IMR-90 (cell line): ENCODE results near the gene JAKMIP3. TPM values are rescaled to one million over a fixed set of nuclear protein-coding genes. Genes with fewer than 3 reads are reported as not detected.

Experiments used
- ATAC-seq: fragments of 200-7000 bp; cut with Tn5 transposase; 2 replicates; pipeline ENCODE4 v1.9.1; 2020; ENCODE audit warnings: low read depth, mild to moderate bottlenecking, moderate library complexity
- BruUV-seq: library from RNA; stranded (reverse); fragments of 400-500 nt; replicated peaks from 2 replicates; lab custom pipeline; 2021; lab: Mats Ljungman, UMichigan
- CTCF ChIA-PET: fragments of 300-600 bp; formaldehyde crosslinking; extraction: SDS; loops from one replicate; lab custom pipeline; 2021; ENCODE audit warnings: antibody characterized with exemption; lab: Yijun Ruan, JAX
- POLR2A ChIA-PET: fragments of 300-600 bp; sonication (Branson Sonifier 250); formaldehyde crosslinking; loops from one replicate; lab custom pipeline; 2022; ENCODE audit warnings: antibody characterized with exemption; ENCODE audit not compliant: unreplicated experiment; lab: Charles Lee
- DNase-seq: peaks from one replicate; pipeline ENCODE4 v3.0.0; 2013
- H2AFZ ChIP-seq: replicated peaks from 2 replicates; pipeline ENCODE3; 2013; ENCODE audit warnings: low read length, mild to moderate bottlenecking; ENCODE audit not compliant: poor library complexity
- H2AK5ac ChIP-seq: 2 replicates; pipeline ENCODE4 v1.6.1; 2013; ENCODE audit warnings: low read depth, low read length, inconsistent platforms
- H2AK9ac ChIP-seq: replicated peaks from 2 replicates; pipeline ENCODE3; 2013; ENCODE audit warnings: mild to moderate bottlenecking, low read depth, low read length, moderate library complexity; ENCODE audit not compliant: poor library complexity
- H2BK120ac ChIP-seq: 2 replicates; pipeline ENCODE4 v1.6.1; 2013; ENCODE audit warnings: low read depth, low read length, inconsistent platforms
- H2BK15ac ChIP-seq: 3 replicates; pipeline ENCODE4 v1.6.1; 2013; ENCODE audit warnings: low read depth, low read length, inconsistent platforms
- H2BK20ac ChIP-seq: 2 replicates; pipeline ENCODE4 v1.6.1; 2013; ENCODE audit warnings: low read depth, mild to moderate bottlenecking, inconsistent platforms, low read length, moderate library complexity
- H2BK5ac ChIP-seq: 2 replicates; pipeline ENCODE4 v1.6.1; 2013; ENCODE audit warnings: mild to moderate bottlenecking, low read depth, low read length, inconsistent platforms; ENCODE audit not compliant: poor library complexity, severe bottlenecking
- H3K14ac ChIP-seq: replicated peaks from 2 replicates; pipeline ENCODE4 v1.6.1; 2013; ENCODE audit warnings: low read depth, low read length, inconsistent platforms
- H3K18ac ChIP-seq: 2 replicates; pipeline ENCODE4 v1.6.1; 2013; ENCODE audit warnings: low read depth, low read length, control low read depth
- H3K23ac ChIP-seq: 2 replicates; pipeline ENCODE4 v1.6.1; 2013; ENCODE audit warnings: low read depth, low read length, inconsistent platforms
- H3K27ac ChIP-seq: 2 replicates; pipeline ENCODE4 v1.5.1; 2013; ENCODE audit warnings: mild to moderate bottlenecking, control low read depth, low read length; ENCODE audit not compliant: insufficient read depth
- H3K27me3 ChIP-seq: 2 replicates; pipeline ENCODE4 v1.6.1; 2013; ENCODE audit warnings: low read length; ENCODE audit not compliant: control insufficient read depth, insufficient read depth
- H3K36me3 ChIP-seq: 2 replicates; pipeline ENCODE4 v1.6.1; 2013; ENCODE audit warnings: low read length, mixed read lengths; ENCODE audit not compliant: control insufficient read depth, insufficient read depth
- H3K4ac ChIP-seq: 2 replicates; pipeline ENCODE4 v1.6.1; 2013; ENCODE audit warnings: low read depth, low read length, inconsistent platforms
- H3K4me1 ChIP-seq: 2 replicates; pipeline ENCODE4 v1.6.1; 2013; ENCODE audit warnings: low read length, mixed read lengths; ENCODE audit not compliant: control insufficient read depth, insufficient read depth
- H3K4me2 ChIP-seq: 2 replicates; pipeline ENCODE4 v1.6.1; 2013; ENCODE audit warnings: low read depth, mild to moderate bottlenecking, control low read depth, low read length, moderate library complexity
- H3K4me3 ChIP-seq: 2 replicates; pipeline ENCODE4 v1.5.1; 2013; ENCODE audit warnings: low read depth, mild to moderate bottlenecking, control low read depth, low read length, moderate library complexity; ENCODE audit not compliant: insufficient read depth
- H3K56ac ChIP-seq: 2 replicates; pipeline ENCODE4 v1.6.1; 2013; ENCODE audit warnings: low read length, inconsistent platforms; ENCODE audit not compliant: insufficient read depth; ENCODE audit errors: extremely low read depth
- H3K79me1 ChIP-seq, 2 experiments: 2 replicates each; pipeline ENCODE4 v1.6.1; 2013; ENCODE audit warnings: low read length in 2 of 2, inconsistent platforms in 1 of 2, low read depth in 1 of 2
- H3K9ac ChIP-seq: 2 replicates; pipeline ENCODE4 v1.6.1; 2013; ENCODE audit warnings: low read depth, low read length, control low read depth
- H3K9me1 ChIP-seq: 2 replicates; pipeline ENCODE4 v1.6.1; 2013; ENCODE audit warnings: low read length, inconsistent platforms; ENCODE audit not compliant: insufficient read depth
- H3K9me3 ChIP-seq: 2 replicates; pipeline ENCODE4 v1.6.1; 2013; ENCODE audit warnings: low read length; ENCODE audit not compliant: control insufficient read depth, insufficient read depth
- H4K20me1 ChIP-seq: 2 replicates; pipeline ENCODE4 v1.6.1; 2013; ENCODE audit warnings: low read length, inconsistent platforms; ENCODE audit not compliant: insufficient read depth
- H4K5ac ChIP-seq: 2 replicates; pipeline ENCODE4 v1.6.1; 2013; ENCODE audit warnings: mild to moderate bottlenecking, low read depth, low read length, control low read depth
- H4K8ac ChIP-seq, 2 experiments: 2 replicates each; pipeline ENCODE4 v1.6.1; 2013; ENCODE audit warnings: low read depth in 2 of 2, low read length in 2 of 2, control low read depth in 1 of 2, inconsistent platforms in 1 of 2
- H4K91ac ChIP-seq: 2 replicates; pipeline ENCODE4 v1.6.1; 2013; ENCODE audit warnings: low read depth, low read length, inconsistent platforms; ENCODE audit not compliant: insufficient read depth
- CEBPB ChIP-seq: IDR thresholded peaks from 2 replicates; pipeline ENCODE4 v1.6.1; 2012; ENCODE audit warnings: low read depth, low read length, improper control_type of control experiment
- MAZ ChIP-seq: IDR thresholded peaks from 2 replicates; pipeline ENCODE4 v1.6.1; 2012; ENCODE audit warnings: low read depth, mild to moderate bottlenecking, low read length, improper control_type of control experiment, moderate library complexity, borderline replicate concordance
- SMC3 ChIP-seq: fragments of 150-350 bp; IDR thresholded peaks from 2 replicates; pipeline ENCODE4 v1.6.1; 2016; ENCODE audit warnings: low read depth, mild to moderate bottlenecking, antibody characterized with exemption, low read length, moderate library complexity
- WGBS, 2 experiments: methylation state at CpG; one replicate each; pipeline versions ENCODE4 v1.1.5 to v1.1.7; 2013; ENCODE audit warnings: missing lambda C conversion rate in 2 of 2; ENCODE audit not compliant: insufficient read length in 1 of 2; ENCODE audit errors: extremely low coverage in 2 of 2; 5-methylcytosine and 5-hydroxymethylcytosine counted together
- dilution Hi-C: fragments of 300-500 bp; cut with HindIII; formaldehyde crosslinking; loops from one replicate; pipeline ENCODE4 v1.14.3; 2018; ENCODE audit warnings: low sequenced_read_pairs; ENCODE audit not compliant: unreplicated experiment
- in situ Hi-C: fragments of 300-500 bp; cut with MboI; formaldehyde crosslinking; loops from 3 replicates; pipeline ENCODE4 v1.14.3; 2019; ENCODE audit warnings: low sequenced_read_pairs, inconsistent platforms, mixed read lengths
- intact Hi-C: fragments of 100-400 bp; cut with micrococcal nuclease; formaldehyde crosslinking; loops from 2 replicates; pipeline ENCODE4 v1.10.0; 2022
- polyA plus RNA-seq, 3 experiments: library from polyadenylated mRNA; depleted of rRNA; stranded (reverse); fragments of >200 nt; gene quantifications; 2 replicates each; pipeline ENCODE4 v1.2.3, GENCODE V29; 2012; ENCODE audit warnings: low replicate concordance in 1 of 3
- total RNA-seq: library from RNA; depleted of rRNA; stranded (reverse); fragments of >200 nt; gene quantifications from 2 replicates; pipeline ENCODE4 v1.2.3, GENCODE V29; 2012

The JAKMIP3 gene
- total and polyA plus RNA-seq, 2 of the 4 experiments (the other 2 are of a cell fraction) = under 0.01 to 0.22 TPM

- no peaks in the 10 kb centered on the region for H3K79me1 ChIP-seq
- no peak overlapping the region for H3K4me3 ChIP-seq
- no peak overlapping the region for H3K56ac ChIP-seq
- H2AK5ac ChIP-seq = no peak overlapping the region; the same call in 1 of the 2 replicates
- H2BK15ac ChIP-seq = no peak overlapping the region
- no peak overlapping the region for H3K14ac ChIP-seq
- H3K23ac ChIP-seq = no peak overlapping the region
- dilution Hi-C loops = no loop called here
- no peak overlapping the region for H4K91ac ChIP-seq
- H3K36me3 ChIP-seq = no peaks in the 10 kb centered on the region
- peak overlapping the region; percentile 25 for H2AK9ac ChIP-seq
- WGBS, 2 experiments = 92% methylated on average over 9 of the region's 30 CpGs; no CpG with 5 or more reads in 1 of the 2 experiments
- BruUV-seq = no TSS peak
- H2BK20ac ChIP-seq = no peak overlapping the region
- DNase-seq (no peak), ATAC-seq (no peak)
- H2BK5ac ChIP-seq = no peak overlapping the region
- H3K9me1 ChIP-seq = peaks cover 5% of the 10 kb centered on the region; the same call in 1 of the 2 replicates
- H2AFZ ChIP-seq = no peak overlapping the region
- intact Hi-C loops = no loop called here
- peaks cover 6% of the 10 kb centered on the region; the same call in 1 of the 2 replicates for H3K4me1 ChIP-seq
- no peak overlapping the region for H2BK120ac ChIP-seq
- H3K9me3 ChIP-seq = no peaks in the 10 kb centered on the region
- peak; percentile 34 for TF ChIP-seq CEBPB
- TF ChIP-seq MAZ = no peak
- TF ChIP-seq SMC3 = no peak
- in situ Hi-C loops = no loop called here
- no peak overlapping the region for H3K9ac ChIP-seq
- no peak overlapping the region for H3K27ac ChIP-seq
- no peak overlapping the region for H4K5ac ChIP-seq
- no peak overlapping the region for H3K4me2 ChIP-seq
- H3K4ac ChIP-seq = no peak overlapping the region
- peaks cover 15% of the 10 kb centered on the region; the same call in 1 of the 2 replicates for H3K27me3 ChIP-seq
- no peak overlapping the region for H3K18ac ChIP-seq
- POLR2A ChIA-PET = no interaction called here
- CTCF ChIA-PET = interaction anchor here (0.6 kb wide), 1 partner anchor 18 kb away, joined by 6 read pairs; no protein-coding TSS in a partner anchor
- no peaks in the 10 kb centered on the region for H4K20me1 ChIP-seq
- H4K8ac ChIP-seq = no peak overlapping the region
Observed at GRCh38 chr10:132064082-132064755, 1.5 kb upstream of the JAKMIP3 start.
